ENCODE results near the gene ZDHHC14. TPM values are rescaled to one million over a fixed set of nuclear protein-coding genes. Genes with fewer than 3 reads are reported as not detected.

The ZDHHC14 gene
- total RNA-seq, 3 donors from 2014 or later: 4.8 to 9.8 (median 8.5) TPM

GRCh38 chr6:157443066-157443800, 62.2 kb downstream of the ZDHHC14 start:
- Histone ChIP-seq H3K36me3 (no peaks in the 10 kb centered on the region), H3K4me1 (no peaks in the 10 kb centered on the region), H3K9me3 (no peaks in the 10 kb centered on the region), H3K27ac (no peak overlapping the region), H3K4me3 (no peak overlapping the region), H3K27me3 (no peaks in the 10 kb centered on the region)
- intact Hi-C loops (cut with DNase I; ENCODE audit: low total_unique reads): no loop called here
- no peak for TF ChIP-seq POLR2A (IDR thresholded peaks at IDR 0.05)
- TF ChIP-seq POLR2AphosphoS5 (IDR thresholded peaks at IDR 0.05): no peak
- TF ChIP-seq CTCF (IDR thresholded peaks at IDR 0.05): no peak
- no peak for DNase-seq (ENCODE audit: low spot score in 2 of 2)

- intact Hi-C loops (cut with DNase I; ENCODE audit: low total_unique reads): no loop called here
- Histone ChIP-seq H3K4me1 (no peaks in the 10 kb centered on the region), H3K27me3 (no peaks in the 10 kb centered on the region), H3K4me3 (no peak overlapping the region), H3K36me3 (no peaks in the 10 kb centered on the region), H3K9me3 (no peaks in the 10 kb centered on the region), H3K27ac (no peak overlapping the region)
- no peak for DNase-seq (ENCODE audit: low spot score in 2 of 2)
- no peak for TF ChIP-seq POLR2A (IDR thresholded peaks at IDR 0.05)
- TF ChIP-seq POLR2AphosphoS5 (IDR thresholded peaks at IDR 0.05): no peak
Measured at GRCh38 chr6:157445277-157446009, 64.5 kb downstream of the ZDHHC14 start.

GRCh38 chr6:157447735-157448134, 66.7 kb downstream of the ZDHHC14 start:
- Histone ChIP-seq H3K27me3 (no peaks in the 10 kb centered on the region), H3K4me1 (no peaks in the 10 kb centered on the region), H3K4me3 (no peak overlapping the region), H3K27ac (no peak overlapping the region), H3K9me3 (no peaks in the 10 kb centered on the region), H3K36me3 (no peaks in the 10 kb centered on the region)
- no peak for TF ChIP-seq CTCF (IDR thresholded peaks at IDR 0.05)
- no peak for TF ChIP-seq POLR2A (IDR thresholded peaks at IDR 0.05)
- no peak for TF ChIP-seq POLR2AphosphoS5 (IDR thresholded peaks at IDR 0.05)
- DNase-seq (ENCODE audit: low spot score in 2 of 2): no peak
- intact Hi-C loops (cut with DNase I; ENCODE audit: low total_unique reads): no loop called here

GRCh38 chr6:157449610-157450009, 68.6 kb downstream of the ZDHHC14 start:
- Histone ChIP-seq H3K36me3 (no peaks in the 10 kb centered on the region), H3K4me1 (no peaks in the 10 kb centered on the region), H3K9me3 (no peaks in the 10 kb centered on the region), H3K27me3 (no peaks in the 10 kb centered on the region), H3K4me3 (no peak overlapping the region), H3K27ac (no peak overlapping the region)
- intact Hi-C loops (cut with DNase I; ENCODE audit: low total_unique reads): no loop called here
- no peak for TF ChIP-seq CTCF (IDR thresholded peaks at IDR 0.05)
- no peak for TF ChIP-seq POLR2A (IDR thresholded peaks at IDR 0.05)
- TF ChIP-seq POLR2AphosphoS5 (IDR thresholded peaks at IDR 0.05): no peak
- DNase-seq (ENCODE audit: low spot score in 2 of 2): no peak

GRCh38 chr6:157450931-157451742, 70.1 kb downstream of the ZDHHC14 start:
- no peak overlapping the region for H3K4me3 ChIP-seq
- no peak for DNase-seq (ENCODE audit: low spot score in 2 of 2)
- H3K27ac ChIP-seq: no peak overlapping the region
- H3K36me3 ChIP-seq: no peaks in the 10 kb centered on the region
- no peaks in the 10 kb centered on the region for H3K4me1 ChIP-seq
- no peaks in the 10 kb centered on the region for H3K27me3 ChIP-seq
- H3K9me3 ChIP-seq: no peaks in the 10 kb centered on the region
- intact Hi-C loops (cut with DNase I; ENCODE audit: low total_unique reads): no loop called here
- TF ChIP-seq POLR2A (IDR thresholded peaks at IDR 0.05) (no peak), CTCF (IDR thresholded peaks at IDR 0.05) (no peak), POLR2AphosphoS5 (IDR thresholded peaks at IDR 0.05) (no peak)
